ENCODE data around the gene DNAJB9.

The DNAJB9 gene

GRCh38 chr7:108569381-108570145 is at the start of gene DNAJB9, which contains the start of gene THAP5:
TSS of gene DNAJB9 (plus strand) at chr7:108569874. CDS start at chr7:108571727, 1,853 bp downstream.
TSS of gene THAP5 (minus strand) at chr7:108569706. CDS start at chr7:108569569, 137 bp downstream.
- DNase-seq (ENCODE audit: low read depth, low spot score): peak; percentile 100

GRCh38 chr7:108522780-108523179 is 46.9 kb upstream of the DNAJB9 start:
- no peak for TF ChIP-seq CTCF (IDR thresholded peaks at IDR 0.05; ENCODE audit: low read depth, low read length)
- in situ Hi-C loops (cut with HindIII; ENCODE audit: low sequenced_read_pairs): no loop called here
- no peak overlapping the region for H3K4me3 ChIP-seq (ENCODE audit: low read depth, low read length)
- no peak for DNase-seq (ENCODE audit: low read depth, low spot score)

More at GRCh38 chr7:108569381-108570145, at the start of gene DNAJB9, which contains the start of gene THAP5:
- TF ChIP-seq CTCF (IDR thresholded peaks at IDR 0.05; ENCODE audit: low read depth, low read length): no peak
- H3K4me3 ChIP-seq (ENCODE audit: low read depth, low read length): peak within 1 kb of the TSS; percentile 95
- in situ Hi-C loops (cut with HindIII; ENCODE audit: low sequenced_read_pairs): no loop called here

- peak overlapping the region; percentile 70 for H3K4me3 ChIP-seq (ENCODE audit: low read depth, low read length)
- no peak for TF ChIP-seq CTCF (IDR thresholded peaks at IDR 0.05; ENCODE audit: low read depth, low read length)
- in situ Hi-C loops (cut with HindIII; ENCODE audit: low sequenced_read_pairs): no loop called here
- peak; percentile 62 for DNase-seq (ENCODE audit: low read depth, low spot score)
Measured at GRCh38 chr7:108525327-108525984, 44.2 kb upstream of the DNAJB9 start.

GRCh38 chr7:108525985-108526767 is 43.5 kb upstream of the DNAJB9 start, which contains the start of gene PNPLA8:
TSS of gene PNPLA8 (minus strand) at chr7:108526135. CDS start at chr7:108515491, 10,644 bp downstream.
- no peak for TF ChIP-seq CTCF (IDR thresholded peaks at IDR 0.05; ENCODE audit: low read depth, low read length)
- in situ Hi-C loops (cut with HindIII; ENCODE audit: low sequenced_read_pairs): no loop called here
- peak; percentile 100 for DNase-seq (ENCODE audit: low read depth, low spot score)
- peak within 1 kb of the TSS; percentile 70 for H3K4me3 ChIP-seq (ENCODE audit: low read depth, low read length)

GRCh38 chr7:108526768-108527017 is 43.0 kb upstream of the DNAJB9 start:
- H3K4me3 ChIP-seq (ENCODE audit: low read depth, low read length): peak overlapping the region; percentile 70
- no peak for DNase-seq (ENCODE audit: low read depth, low spot score)
- in situ Hi-C loops (cut with HindIII; ENCODE audit: low sequenced_read_pairs): no loop called here
- no peak for TF ChIP-seq CTCF (IDR thresholded peaks at IDR 0.05; ENCODE audit: low read depth, low read length)

- no peak overlapping the region for H3K4me3 ChIP-seq (ENCODE audit: low read depth, low read length)
- in situ Hi-C loops (cut with HindIII; ENCODE audit: low sequenced_read_pairs): no loop called here
- no peak for TF ChIP-seq CTCF (IDR thresholded peaks at IDR 0.05; ENCODE audit: low read depth, low read length)
- no peak for DNase-seq (ENCODE audit: low read depth, low spot score)
Measured at GRCh38 chr7:108528183-108528712, 41.4 kb upstream of the DNAJB9 start.
